ENCODE measurements around the gene ALG5. TPM values are rescaled to one million over a fixed set of nuclear protein-coding genes. Genes with fewer than 3 reads are reported as not detected.

Gene ALG5
- total and polyA plus RNA-seq, 4 donors, result 26.6 to 54.2 (median 44.4) TPM

DNA sequence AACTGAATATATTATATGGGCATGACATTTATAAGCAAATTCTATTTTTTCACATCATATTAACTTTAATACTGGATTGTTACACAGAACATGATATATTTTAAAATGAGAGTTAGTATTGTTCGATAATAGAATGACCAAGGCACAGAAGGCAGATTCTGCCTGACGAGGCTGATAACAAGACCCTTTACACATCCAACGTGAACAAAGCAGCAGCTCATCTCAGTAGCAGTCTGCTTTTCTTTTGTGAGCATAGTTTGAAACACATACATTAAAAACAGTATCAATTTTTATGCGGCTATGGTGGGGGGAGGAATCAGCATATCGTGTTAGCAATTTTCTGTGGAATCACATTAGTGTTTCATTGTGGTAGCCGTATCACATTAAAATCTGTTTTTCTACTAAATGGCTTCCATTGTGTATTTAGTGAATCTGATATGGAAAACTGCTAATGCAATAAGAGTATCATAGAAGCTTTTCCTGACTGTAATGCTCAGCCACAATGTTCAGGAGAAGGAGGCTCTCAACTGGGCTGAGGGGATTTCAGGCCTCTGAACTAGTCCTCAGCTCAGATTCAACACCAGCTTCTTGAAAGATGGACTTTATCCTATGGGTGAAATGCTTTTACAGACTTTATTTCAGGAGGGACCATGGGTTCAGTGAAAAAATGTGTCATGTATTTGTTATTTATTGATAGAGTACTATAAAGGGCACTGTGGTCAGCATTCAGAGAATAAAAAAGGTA, 83.1 kb downstream of the ALG5 start:
- no peak for DNase-seq
- H3K9me3 ChIP-seq (ENCODE audit: control insufficient read depth in 4 of 4, insufficient read depth in 3 of 4, low read length in 3 of 4), result no peaks in the 10 kb centered on the region
- no peaks in the 10 kb centered on the region for H3K27me3 ChIP-seq (ENCODE audit: control insufficient read depth in 3 of 3, insufficient read depth in 3 of 3, low read length in 2 of 3)
- H3K27ac ChIP-seq (ENCODE audit: low read depth in 1 of 2, low read length in 1 of 2), result no peak overlapping the region
- 93 to 95% methylated on average over 6 of the region's 6 CpGs for WGBS, 2 donors
- peaks cover 3 to 37% (median 4%) of the 10 kb centered on the region in 5 donors for H3K4me1 ChIP-seq (ENCODE audit: control insufficient read depth in 5 of 5, insufficient read depth in 5 of 5, low read length in 5 of 5)
- H3K4me3 ChIP-seq, result no peak overlapping the region
- no peaks in the 10 kb centered on the region for H3K36me3 ChIP-seq (ENCODE audit: control insufficient read depth in 4 of 4, insufficient read depth in 4 of 4, low read length in 4 of 4)
- ATAC-seq (ENCODE audit: insufficient read depth, low FRiP score), result no peak
- TF ChIP-seq, protein P1, sequence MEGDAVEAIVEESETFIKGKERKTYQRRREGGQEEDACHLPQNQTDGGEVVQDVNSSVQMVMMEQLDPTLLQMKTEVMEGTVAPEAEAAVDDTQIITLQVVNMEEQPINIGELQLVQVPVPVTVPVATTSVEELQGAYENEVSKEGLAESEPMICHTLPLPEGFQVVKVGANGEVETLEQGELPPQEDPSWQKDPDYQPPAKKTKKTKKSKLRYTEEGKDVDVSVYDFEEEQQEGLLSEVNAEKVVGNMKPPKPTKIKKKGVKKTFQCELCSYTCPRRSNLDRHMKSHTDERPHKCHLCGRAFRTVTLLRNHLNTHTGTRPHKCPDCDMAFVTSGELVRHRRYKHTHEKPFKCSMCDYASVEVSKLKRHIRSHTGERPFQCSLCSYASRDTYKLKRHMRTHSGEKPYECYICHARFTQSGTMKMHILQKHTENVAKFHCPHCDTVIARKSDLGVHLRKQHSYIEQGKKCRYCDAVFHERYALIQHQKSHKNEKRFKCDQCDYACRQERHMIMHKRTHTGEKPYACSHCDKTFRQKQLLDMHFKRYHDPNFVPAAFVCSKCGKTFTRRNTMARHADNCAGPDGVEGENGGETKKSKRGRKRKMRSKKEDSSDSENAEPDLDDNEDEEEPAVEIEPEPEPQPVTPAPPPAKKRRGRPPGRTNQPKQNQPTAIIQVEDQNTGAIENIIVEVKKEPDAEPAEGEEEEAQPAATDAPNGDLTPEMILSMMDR (IDR thresholded peaks at IDR 0.05; ENCODE audit: control extremely low read depth, extremely low read depth), result no peak
- H3K9ac ChIP-seq (ENCODE audit: insufficient read depth in 1 of 2, low read length in 2 of 2), result no peak overlapping the region

DNA sequence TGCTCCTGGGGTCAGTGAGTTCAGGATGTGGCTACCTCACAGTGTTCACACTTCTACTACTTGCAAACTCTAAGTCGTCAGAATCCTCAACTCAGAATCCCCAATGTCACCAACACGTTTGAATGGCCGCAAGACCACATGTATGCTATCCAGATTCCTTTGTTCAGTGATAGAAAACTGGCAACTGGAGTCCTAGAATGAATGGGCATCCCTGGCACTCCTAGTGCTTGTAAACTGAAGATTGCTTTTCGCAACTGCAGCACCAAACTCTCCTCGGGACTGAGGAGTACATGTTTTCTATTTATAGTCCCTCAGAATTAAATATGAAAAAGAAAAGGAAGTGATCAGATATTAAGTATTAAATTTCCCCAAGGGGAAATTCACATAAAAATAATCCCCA, 84.0 kb downstream of the ALG5 start:
- TF ChIP-seq, protein P1 (IDR thresholded peaks at IDR 0.05; ENCODE audit: control extremely low read depth, extremely low read depth), result no peak
- no peak for ATAC-seq (ENCODE audit: insufficient read depth, low FRiP score)
- no peaks in the 10 kb centered on the region for H3K9me3 ChIP-seq (ENCODE audit: control insufficient read depth in 4 of 4, insufficient read depth in 3 of 4, low read length in 3 of 4)
- H3K36me3 ChIP-seq (ENCODE audit: control insufficient read depth in 4 of 4, insufficient read depth in 4 of 4, low read length in 4 of 4), result no peaks in the 10 kb centered on the region
- H3K4me3 ChIP-seq, result no peak overlapping the region
- no peaks in the 10 kb centered on the region for H3K27me3 ChIP-seq (ENCODE audit: control insufficient read depth in 3 of 3, insufficient read depth in 3 of 3, low read length in 2 of 3)
- H3K9ac ChIP-seq (ENCODE audit: insufficient read depth in 1 of 2, low read length in 2 of 2), result no peak overlapping the region
- DNase-seq, result no peak
- no peak overlapping the region for H3K27ac ChIP-seq (ENCODE audit: low read depth in 1 of 2, low read length in 1 of 2)
- 68 to 77% methylated on average over 5 of the region's 5 CpGs for WGBS, 2 donors
- peaks cover 2 to 29% (median 4%) of the 10 kb centered on the region in 5 donors for H3K4me1 ChIP-seq (ENCODE audit: control insufficient read depth in 5 of 5, insufficient read depth in 5 of 5, low read length in 5 of 5)

DNA sequence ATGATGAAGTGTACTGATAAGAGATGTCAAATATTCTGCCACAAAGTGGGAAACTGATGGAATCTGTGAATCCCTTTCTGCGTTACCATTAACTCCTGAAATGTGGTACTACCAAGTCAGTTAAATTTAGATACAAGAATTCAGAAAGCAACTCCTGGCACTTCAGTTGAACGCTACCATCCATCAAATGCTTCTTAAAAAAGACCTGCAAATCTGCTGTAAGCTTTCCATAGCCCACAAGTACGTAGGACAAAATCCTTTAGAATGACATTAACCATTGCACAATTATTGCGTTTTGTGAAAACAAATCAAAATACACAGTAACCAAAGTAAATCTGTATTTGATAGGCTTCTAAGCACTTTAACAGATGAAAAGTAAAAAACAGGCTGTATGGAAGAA, 84.5 kb downstream of the ALG5 start:
- ATAC-seq (ENCODE audit: insufficient read depth, low FRiP score) (no peak), DNase-seq (no peak)
- H3K4me1 ChIP-seq (ENCODE audit: control insufficient read depth in 5 of 5, insufficient read depth in 5 of 5, low read length in 5 of 5), result peaks cover 1 to 29% (median 4%) of the 10 kb centered on the region in 5 donors
- TF ChIP-seq, protein P1 (IDR thresholded peaks at IDR 0.05; ENCODE audit: control extremely low read depth, extremely low read depth), result no peak
- WGBS, 2 donors, result 87 to 88% methylated on average over 4 of the region's 4 CpGs
- H3K27me3 ChIP-seq (ENCODE audit: control insufficient read depth in 3 of 3, insufficient read depth in 3 of 3, low read length in 2 of 3), result no peaks in the 10 kb centered on the region
- no peaks in the 10 kb centered on the region for H3K9me3 ChIP-seq (ENCODE audit: control insufficient read depth in 4 of 4, insufficient read depth in 3 of 4, low read length in 3 of 4)
- H3K36me3 ChIP-seq (ENCODE audit: control insufficient read depth in 4 of 4, insufficient read depth in 4 of 4, low read length in 4 of 4), result no peaks in the 10 kb centered on the region
- H3K9ac ChIP-seq (ENCODE audit: insufficient read depth in 1 of 2, low read length in 2 of 2), result no peak overlapping the region
- no peak overlapping the region for H3K4me3 ChIP-seq
- H3K27ac ChIP-seq (ENCODE audit: low read depth in 1 of 2, low read length in 1 of 2), result no peak overlapping the region

DNA sequence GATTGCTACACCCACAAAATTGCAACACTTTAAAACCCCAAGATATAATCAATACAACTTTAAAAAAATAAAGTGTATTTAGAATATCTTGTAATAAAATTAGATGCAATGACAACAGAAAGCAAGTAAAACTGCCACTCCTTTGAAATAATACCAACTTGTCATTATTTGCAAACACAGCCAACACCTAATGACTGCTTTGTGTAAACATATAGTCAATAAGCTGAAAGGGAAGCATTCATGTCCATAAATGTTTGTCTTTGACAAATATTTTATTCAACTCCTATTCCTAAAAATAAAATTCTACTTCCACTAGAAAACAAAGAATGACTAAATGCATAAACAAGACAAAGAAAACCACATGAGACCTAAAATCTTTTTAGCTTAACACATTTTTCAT, 85.7 kb downstream of the ALG5 start:
- DNase-seq, result no peak
- H3K4me3 ChIP-seq, result no peak overlapping the region
- H3K27me3 ChIP-seq (ENCODE audit: control insufficient read depth in 3 of 3, insufficient read depth in 3 of 3, low read length in 2 of 3), result no peaks in the 10 kb centered on the region
- no peaks in the 10 kb centered on the region for H3K9me3 ChIP-seq (ENCODE audit: control insufficient read depth in 4 of 4, insufficient read depth in 3 of 4, low read length in 3 of 4)
- H3K9ac ChIP-seq (ENCODE audit: insufficient read depth in 1 of 2, low read length in 2 of 2), result no peak overlapping the region
- no peaks in the 10 kb centered on the region for H3K36me3 ChIP-seq (ENCODE audit: control insufficient read depth in 4 of 4, insufficient read depth in 4 of 4, low read length in 4 of 4)
- no peak overlapping the region for H3K27ac ChIP-seq (ENCODE audit: low read depth in 1 of 2, low read length in 1 of 2)
- ATAC-seq (ENCODE audit: insufficient read depth, low FRiP score), result no peak
- peaks cover 1 to 23% (median 4%) of the 10 kb centered on the region in 5 donors for H3K4me1 ChIP-seq (ENCODE audit: control insufficient read depth in 5 of 5, insufficient read depth in 5 of 5, low read length in 5 of 5)
- TF ChIP-seq, protein P1 (IDR thresholded peaks at IDR 0.05; ENCODE audit: control extremely low read depth, extremely low read depth), result no peak

All from lung (tissue), 12 donors.